Measurements from ENCODE around the gene C8A. TPM values are rescaled to one million over a fixed set of nuclear protein-coding genes. Genes with fewer than 3 reads are reported as not detected.

C8A gene
- polyA plus RNA-seq, 1 experiment: not detected

GRCh38 chr1:56933606-56934005, 79.0 kb downstream of the C8A start:
- H3K4me3 ChIP-seq (ENCODE audit: low read depth, low read length): no peak overlapping the region
- H3K9me3 ChIP-seq (ENCODE audit: control insufficient read depth, insufficient read depth, low read length): no peaks in the 10 kb centered on the region
- no peak overlapping the region for H3K27ac ChIP-seq (ENCODE audit: low read depth, low read length)
- TF ChIP-seq CTCF (IDR thresholded peaks at IDR 0.05; ENCODE audit: low read depth, low read length): no peak
- DNase-seq (ENCODE audit: low read depth, low spot score): no peak
- H3K27me3 ChIP-seq (ENCODE audit: control insufficient read depth, insufficient read depth, low read length): no peaks in the 10 kb centered on the region
- POLR2A ChIA-PET: no interaction called here
- CTCF ChIA-PET: no interaction called here

GRCh38 chr1:56934430-56935060, 79.9 kb downstream of the C8A start:
- H3K27ac ChIP-seq (ENCODE audit: low read depth, low read length): no peak overlapping the region
- no peak for DNase-seq (ENCODE audit: low read depth, low spot score)
- TF ChIP-seq CTCF (IDR thresholded peaks at IDR 0.05; ENCODE audit: low read depth, low read length): no peak
- ChIA-PET POLR2A (no interaction called here), CTCF (interaction anchor here (0.7 kb wide), 1 partner anchor 35 kb away, joined by 3 read pairs; no protein-coding TSS in a partner anchor)
- H3K4me3 ChIP-seq (ENCODE audit: low read depth, low read length): no peak overlapping the region
- H3K9me3 ChIP-seq (ENCODE audit: control insufficient read depth, insufficient read depth, low read length): no peaks in the 10 kb centered on the region
- H3K27me3 ChIP-seq (ENCODE audit: control insufficient read depth, insufficient read depth, low read length): no peaks in the 10 kb centered on the region

- Histone ChIP-seq H3K9me3 (ENCODE audit: control insufficient read depth, insufficient read depth, low read length) (no peaks in the 10 kb centered on the region), H3K27ac (ENCODE audit: low read depth, low read length) (no peak overlapping the region), H3K27me3 (ENCODE audit: control insufficient read depth, insufficient read depth, low read length) (no peaks in the 10 kb centered on the region), H3K4me3 (ENCODE audit: low read depth, low read length) (no peak overlapping the region)
- ChIA-PET POLR2A (no interaction called here), CTCF (no interaction called here)
- TF ChIP-seq CTCF (IDR thresholded peaks at IDR 0.05; ENCODE audit: low read depth, low read length): no peak
- no peak for DNase-seq (ENCODE audit: low read depth, low spot score)
These were observed 84.0 kb downstream of the C8A start for GRCh38 chr1:56938646-56939045.

GRCh38 chr1:56939209-56939608, 84.6 kb downstream of the C8A start:
- DNase-seq (ENCODE audit: low read depth, low spot score): no peak
- Histone ChIP-seq H3K9me3 (ENCODE audit: control insufficient read depth, insufficient read depth, low read length) (no peaks in the 10 kb centered on the region), H3K27me3 (ENCODE audit: control insufficient read depth, insufficient read depth, low read length) (no peaks in the 10 kb centered on the region), H3K27ac (ENCODE audit: low read depth, low read length) (no peak overlapping the region), H3K4me3 (ENCODE audit: low read depth, low read length) (no peak overlapping the region)
- CTCF ChIA-PET: no interaction called here
- POLR2A ChIA-PET: no interaction called here
- no peak for TF ChIP-seq CTCF (IDR thresholded peaks at IDR 0.05; ENCODE audit: low read depth, low read length)

- H3K9me3 ChIP-seq (ENCODE audit: control insufficient read depth, insufficient read depth, low read length): no peaks in the 10 kb centered on the region
- H3K27me3 ChIP-seq (ENCODE audit: control insufficient read depth, insufficient read depth, low read length): no peaks in the 10 kb centered on the region
- no peak overlapping the region for H3K4me3 ChIP-seq (ENCODE audit: low read depth, low read length)
- ChIA-PET POLR2A (no interaction called here), CTCF (no interaction called here)
- TF ChIP-seq CTCF (IDR thresholded peaks at IDR 0.05; ENCODE audit: low read depth, low read length): no peak
- DNase-seq (ENCODE audit: low read depth, low spot score): no peak
- no peak overlapping the region for H3K27ac ChIP-seq (ENCODE audit: low read depth, low read length)
These were observed 85.4 kb downstream of the C8A start for GRCh38 chr1:56940039-56940438.
